Mesenchymal stem cell (in vitro differentiated cells and primary cell): ENCODE measurements around the gene GABRA6.

Experiments
- DNase-seq: peaks from one replicate; pipeline ENCODE4 v3.0.0-alpha.2; 2013
- H2AFZ ChIP-seq: one replicate; pipeline ENCODE4 v1.6.1; 2013; ENCODE audit warnings: low read depth, mild to moderate bottlenecking, control low read depth, inconsistent platforms, low read length, moderate library complexity
- H2AK5ac ChIP-seq: 2 replicates; pipeline ENCODE4 v1.6.1; 2013; ENCODE audit warnings: low read length, moderate library complexity, mild to moderate bottlenecking, inconsistent platforms; ENCODE audit not compliant: severe bottlenecking
- H2BK120ac ChIP-seq: one replicate; pipeline ENCODE4 v1.6.1; 2013; ENCODE audit warnings: low read depth, mild to moderate bottlenecking, inconsistent platforms, low read length, moderate library complexity
- H2BK12ac ChIP-seq, 2 experiments: one replicate each; pipeline ENCODE4 v1.6.1; 2013; ENCODE audit warnings: inconsistent platforms in 2 of 2, low read length in 2 of 2, mild to moderate bottlenecking in 2 of 2, moderate library complexity in 2 of 2, control low read depth in 1 of 2
- H2BK15ac ChIP-seq: one replicate; pipeline ENCODE4 v1.6.1; 2013; ENCODE audit warnings: mild to moderate bottlenecking, low read depth, inconsistent platforms; ENCODE audit not compliant: poor library complexity, severe bottlenecking
- H2BK5ac ChIP-seq: 2 replicates; pipeline ENCODE4 v1.6.1; 2013; ENCODE audit warnings: low read depth, mild to moderate bottlenecking, low read length, control low read depth, inconsistent platforms; ENCODE audit not compliant: poor library complexity, severe bottlenecking
- H3K14ac ChIP-seq, 2 experiments: one replicate each; pipeline ENCODE4 v1.6.1; 2013; ENCODE audit warnings: inconsistent platforms in 2 of 2, low read length in 2 of 2, control low read depth in 1 of 2, mild to moderate bottlenecking in 1 of 2, moderate library complexity in 1 of 2
- H3K18ac ChIP-seq, 2 experiments: one replicate each; pipeline ENCODE4 v1.6.1; 2013; ENCODE audit warnings: inconsistent platforms in 2 of 2, low read length in 2 of 2, control low read depth in 1 of 2, low read depth in 1 of 2, mild to moderate bottlenecking in 1 of 2
- H3K23ac ChIP-seq, 2 experiments: one replicate each; pipeline ENCODE4 v1.6.1; 2013; ENCODE audit warnings: inconsistent platforms in 2 of 2, low read length in 2 of 2, mild to moderate bottlenecking in 2 of 2, moderate library complexity in 2 of 2, control low read depth in 1 of 2
- H3K27ac ChIP-seq: 2 replicates; pipeline ENCODE4 v1.5.1; 2013; ENCODE audit warnings: mild to moderate bottlenecking, moderate library complexity, low read length, control low read depth, inconsistent platforms; ENCODE audit not compliant: poor library complexity, severe bottlenecking
- H3K27me3 ChIP-seq, 2 experiments: 2 replicates each; pipeline versions ENCODE4 v1.6.1 to v1.7.0; 2013; ENCODE audit warnings: low read length in 2 of 2, mild to moderate bottlenecking in 2 of 2, moderate library complexity in 2 of 2, control low read depth in 1 of 2, inconsistent platforms in 1 of 2; ENCODE audit not compliant: control insufficient read depth in 1 of 2, insufficient read depth in 1 of 2
- H3K36me3 ChIP-seq, 2 experiments: 2 replicates each; pipeline versions ENCODE4 v1.6.1 to v1.7.0; 2013; ENCODE audit warnings: low read length in 2 of 2, control low read depth in 1 of 2, inconsistent platforms in 1 of 2, low read depth in 1 of 2, mild to moderate bottlenecking in 1 of 2; ENCODE audit not compliant: insufficient read depth in 2 of 2, control insufficient read depth in 1 of 2
- H3K4ac ChIP-seq, 2 experiments: one replicate each; pipeline ENCODE4 v1.6.1; 2013; ENCODE audit warnings: inconsistent platforms in 2 of 2, low read length in 2 of 2, mild to moderate bottlenecking in 2 of 2, moderate library complexity in 2 of 2, control low read depth in 1 of 2, low read depth in 1 of 2
- H3K4me1 ChIP-seq: 2 replicates; pipeline ENCODE4 v1.6.1; 2013; ENCODE audit warnings: low read depth, low read length, control low read depth; ENCODE audit not compliant: control insufficient read depth, insufficient read depth
- H3K4me2 ChIP-seq: 2 replicates; pipeline ENCODE4 v1.6.1; 2013; ENCODE audit warnings: low read length, mild to moderate bottlenecking, inconsistent platforms; ENCODE audit not compliant: poor library complexity, severe bottlenecking
- H3K4me3 ChIP-seq, 2 experiments: 2 replicates each; pipeline versions ENCODE4 v1.5.1 to v1.7.0; 2013; ENCODE audit warnings: low read length in 2 of 2, mild to moderate bottlenecking in 2 of 2, control low read depth in 1 of 2, low read depth in 1 of 2; ENCODE audit not compliant: insufficient read depth in 1 of 2
- H3K79me1 ChIP-seq: replicated peaks from 2 replicates; pipeline ENCODE4 v1.6.1; 2013; ENCODE audit warnings: mild to moderate bottlenecking, control low read depth, low read length, inconsistent platforms; ENCODE audit not compliant: poor library complexity, severe bottlenecking
- H3K9ac ChIP-seq: 2 replicates; pipeline ENCODE4 v1.7.0; 2013; ENCODE audit warnings: mild to moderate bottlenecking, low read length, moderate library complexity
- H3K9me3 ChIP-seq: 2 replicates; pipeline ENCODE4 v1.7.0; 2013; ENCODE audit warnings: mild to moderate bottlenecking, low read length; ENCODE audit not compliant: control insufficient read depth
- H4K8ac ChIP-seq: one replicate; pipeline ENCODE4 v1.6.1; 2013; ENCODE audit warnings: inconsistent platforms, mild to moderate bottlenecking, low read length, moderate library complexity
- H4K91ac ChIP-seq: one replicate; pipeline ENCODE4 v1.6.1; 2013; ENCODE audit warnings: mild to moderate bottlenecking, low read length, inconsistent platforms
- WGBS: methylation state at CpG from one replicate; pipeline ENCODE4 v1.1.7; 2013; ENCODE audit warnings: mixed read lengths; 5-methylcytosine and 5-hydroxymethylcytosine counted together

GABRA6 gene

GRCh38 chr5:161697001-161697400 is 11.5 kb downstream of the GABRA6 start:
- H3K9ac ChIP-seq: no peak overlapping the region
- H3K4me2 ChIP-seq: peak overlapping the region; percentile 3
- H3K14ac ChIP-seq: no peak overlapping the region
- H3K79me1 ChIP-seq: no peaks in the 10 kb centered on the region
- H2AFZ ChIP-seq: no peak overlapping the region
- H2BK15ac ChIP-seq: no peak overlapping the region
- no peak overlapping the region for H2BK120ac ChIP-seq
- H3K4ac ChIP-seq: no peak overlapping the region
- no peak overlapping the region for H4K8ac ChIP-seq
- H2BK5ac ChIP-seq: no peak overlapping the region
- no peaks in the 10 kb centered on the region for H3K9me3 ChIP-seq
- H4K91ac ChIP-seq: no peak overlapping the region
- no peak overlapping the region for H3K18ac ChIP-seq
- no peaks in the 10 kb centered on the region for H3K36me3 ChIP-seq
- no peak overlapping the region for H3K27ac ChIP-seq
- WGBS: 76% methylated on average over 4 of the region's 4 CpGs
- H3K4me3 ChIP-seq: no peak overlapping the region
- no peak for DNase-seq
- H3K27me3 ChIP-seq: no peaks in the 10 kb centered on the region
- H3K23ac ChIP-seq: no peak overlapping the region
- H2BK12ac ChIP-seq: no peak overlapping the region
- no peak overlapping the region for H2AK5ac ChIP-seq
- H3K4me1 ChIP-seq: no peaks in the 10 kb centered on the region

GRCh38 chr5:161700065-161700464 is 14.5 kb downstream of the GABRA6 start:
- 69% methylated on average over 4 of the region's 4 CpGs for WGBS
- Histone ChIP-seq H3K4me2 (no peak overlapping the region), H3K14ac (no peak overlapping the region), H3K4me1 (no peaks in the 10 kb centered on the region), H2AK5ac (no peak overlapping the region), H3K9me3 (no peaks in the 10 kb centered on the region), H3K4me3 (no peak overlapping the region), H3K27ac (no peak overlapping the region), H3K4ac (no peak overlapping the region), H2BK12ac (no peak overlapping the region), H3K18ac (no peak overlapping the region), H2AFZ (no peak overlapping the region), H2BK120ac (no peak overlapping the region), H4K8ac (no peak overlapping the region), H2BK15ac (no peak overlapping the region), H3K9ac (no peak overlapping the region), H4K91ac (no peak overlapping the region), H3K36me3 (no peaks in the 10 kb centered on the region), H3K79me1 (no peaks in the 10 kb centered on the region), H3K27me3 (no peaks in the 10 kb centered on the region), H2BK5ac (no peak overlapping the region), H3K23ac (no peak overlapping the region)
- no peak for DNase-seq

- H2AFZ ChIP-seq: no peak overlapping the region
- no CpG with 5 or more reads among the region's 2 CpGs for WGBS
Measured at GRCh38 chr5:161703528-161703927, 18.0 kb downstream of the GABRA6 start.

GRCh38 chr5:161707382-161707781 is 21.9 kb downstream of the GABRA6 start:
- H3K14ac ChIP-seq: no peak overlapping the region
- no peaks in the 10 kb centered on the region for H3K27me3 ChIP-seq
- no peak overlapping the region for H2BK12ac ChIP-seq
- no peak overlapping the region for H3K23ac ChIP-seq
- H3K4me2 ChIP-seq: no peak overlapping the region
- no peak overlapping the region for H2AK5ac ChIP-seq
- H2AFZ ChIP-seq: no peak overlapping the region
- H2BK120ac ChIP-seq: no peak overlapping the region
- no peak overlapping the region for H3K9ac ChIP-seq
- H3K27ac ChIP-seq: no peak overlapping the region
- no peak overlapping the region for H3K18ac ChIP-seq
- WGBS: no CpG with 5 or more reads among the region's 1 CpG
- no peaks in the 10 kb centered on the region for H3K4me1 ChIP-seq
- no peak overlapping the region for H2BK15ac ChIP-seq
- no peaks in the 10 kb centered on the region for H3K79me1 ChIP-seq
- H3K4me3 ChIP-seq: no peak overlapping the region
- no peak overlapping the region for H2BK5ac ChIP-seq
- peaks cover 3% of the 10 kb centered on the region for H3K9me3 ChIP-seq
- no peak for DNase-seq
- H4K91ac ChIP-seq: no peak overlapping the region
- H3K36me3 ChIP-seq: no peaks in the 10 kb centered on the region
- H3K4ac ChIP-seq: no peak overlapping the region
- no peak overlapping the region for H4K8ac ChIP-seq

More at GRCh38 chr5:161703528-161703927, 18.0 kb downstream of the GABRA6 start:
- H3K18ac ChIP-seq: no peak overlapping the region
- no peak for DNase-seq
- H2AK5ac ChIP-seq: no peak overlapping the region
- H4K8ac ChIP-seq: no peak overlapping the region
- no peak overlapping the region for H2BK15ac ChIP-seq
- H3K9ac ChIP-seq: no peak overlapping the region
- H3K27me3 ChIP-seq: no peaks in the 10 kb centered on the region
- no peak overlapping the region for H3K14ac ChIP-seq
- no peaks in the 10 kb centered on the region for H3K4me1 ChIP-seq
- H3K36me3 ChIP-seq: no peaks in the 10 kb centered on the region
- H4K91ac ChIP-seq: no peak overlapping the region
- no peak overlapping the region for H2BK12ac ChIP-seq
- H2BK120ac ChIP-seq: no peak overlapping the region
- no peak overlapping the region for H3K4me2 ChIP-seq
- no peaks in the 10 kb centered on the region for H3K79me1 ChIP-seq
- H3K4ac ChIP-seq: no peak overlapping the region
- H3K27ac ChIP-seq: no peak overlapping the region
- no peaks in the 10 kb centered on the region for H3K9me3 ChIP-seq
- no peak overlapping the region for H3K23ac ChIP-seq
- no peak overlapping the region for H2BK5ac ChIP-seq
- no peak overlapping the region for H3K4me3 ChIP-seq
